ENCODE measurements around the gene IRF9.
"Not testable (repeated sequence)": the region's sequence is repeated elsewhere in the genome, so short reads cannot be mapped to it uniquely, and the experiment has no call there.

- TF ChIP-seq BHLHE40 (IDR thresholded peaks at IDR 0.05; ENCODE audit: low read length); ZNF562 (CRISPR knock-in tag; IDR thresholded peaks at IDR 0.05; ENCODE audit: borderline replicate concordance); BRF2 (CRISPR knock-in tag; IDR thresholded peaks at IDR 0.05); TRIM22 (IDR thresholded peaks at IDR 0.05); ZKSCAN1 (IDR thresholded peaks at IDR 0.05; ENCODE audit: low read length); NFYB (CRISPR knock-in tag; IDR thresholded peaks at IDR 0.05); ATF3 (CRISPR knock-in tag; IDR thresholded peaks at IDR 0.05); CTCF (CRISPR knock-in tag; IDR thresholded peaks at IDR 0.05); CEBPG (CRISPR knock-in tag; IDR thresholded peaks at IDR 0.05); HMG20B (CRISPR knock-in tag; conservative IDR thresholded peaks at IDR 0.05); NR3C1 (CRISPR knock-in tag; IDR thresholded peaks at IDR 0.05); ZNF264 (CRISPR knock-in tag; IDR thresholded peaks at IDR 0.05); EP300 (IDR thresholded peaks at IDR 0.05; ENCODE audit: low read depth in 2 of 2, low read length in 2 of 2); EP300 (CRISPR knock-in tag; IDR thresholded peaks at IDR 0.05; ENCODE audit: borderline replicate concordance): not testable (repeated sequence)
These were observed 41.5 kb downstream of the IRF9 start for GRCh38 chr14:24202538-24202937.

Data from HepG2 (cell line).